HAP-1 (cell line): ENCODE measurements around the gene TMEM250.

ENCODE experiments used
- DNase-seq, 2 experiments: peaks; one replicate each; pipeline ENCODE4 v3.0.0-alpha.2; 2016 to 2020; ENCODE audit warnings: low spot score in 2 of 2
- H3K27me3 ChIP-seq: fragments of 250-450 bp; sonication (Bioruptor Pico); 2 replicates; pipeline ENCODE4 v1.5.1; 2020; ENCODE audit warnings: low read depth, mild to moderate bottlenecking, moderate library complexity
- H3K36me3 ChIP-seq: fragments of 250-450 bp; sonication (Bioruptor Pico); replicated peaks from 2 replicates; pipeline ENCODE4 v1.5.1; 2020; ENCODE audit warnings: mild to moderate bottlenecking
- H3K4me1 ChIP-seq: fragments of 250-450 bp; sonication (Bioruptor Pico); 2 replicates; pipeline ENCODE4 v1.5.1; 2020; ENCODE audit warnings: mild to moderate bottlenecking
- H3K4me3 ChIP-seq: fragments of 250-450 bp; sonication (Bioruptor Pico); 2 replicates; pipeline ENCODE4 v1.5.1; 2020; ENCODE audit warnings: mild to moderate bottlenecking, moderate library complexity
- H3K9me3 ChIP-seq: fragments of 250-450 bp; sonication (Bioruptor Pico); 2 replicates; pipeline ENCODE4 v1.5.1; 2020; ENCODE audit warnings: mild to moderate bottlenecking, moderate library complexity
- in situ Hi-C: fragments of 300-500 bp; cut with MboI; formaldehyde crosslinking; loops from 3 replicates; pipeline ENCODE4 v1.14.3; 2020; ENCODE audit warnings: low sequenced_read_pairs, inconsistent platforms, mixed read lengths

TMEM250 gene

DNA sequence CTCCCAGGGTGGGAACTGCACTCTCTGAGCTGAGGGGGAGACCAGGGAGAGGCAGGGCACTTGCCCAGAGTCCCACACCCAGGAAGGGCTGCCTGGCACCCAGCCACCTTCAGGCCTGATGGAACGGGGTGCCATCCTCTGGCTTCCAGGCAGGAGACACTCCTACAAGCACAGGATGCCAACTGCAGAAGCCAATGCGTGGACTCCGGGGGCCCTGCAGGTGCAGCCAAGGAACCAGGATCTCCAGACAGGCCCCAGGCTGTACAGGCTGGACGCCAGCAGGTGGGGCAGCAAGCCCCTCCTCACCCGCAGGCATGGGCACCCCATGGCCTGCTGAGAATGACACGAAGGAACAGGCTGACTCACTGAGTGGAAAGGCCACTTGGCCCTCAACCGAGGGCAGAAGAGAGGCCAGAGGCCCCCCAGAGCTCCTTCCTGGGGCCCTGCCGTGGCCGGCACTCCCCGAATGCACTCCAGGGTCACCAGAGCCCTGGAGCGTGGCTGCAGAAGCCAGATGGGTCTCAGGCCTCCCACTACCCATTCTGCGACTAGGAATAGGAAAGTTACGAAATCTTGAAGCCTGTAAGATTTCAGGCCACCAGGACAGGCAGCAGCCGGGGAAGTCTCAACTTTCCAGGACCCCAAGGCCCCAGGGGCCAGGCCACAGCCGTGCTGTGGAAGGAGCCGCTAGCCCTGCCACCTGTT lies 39.3 kb downstream of the TMEM250 start:
- in situ Hi-C loops = no loop called here
- Histone ChIP-seq H3K4me1 (no peaks in the 10 kb centered on the region), H3K27me3 (no peaks in the 10 kb centered on the region), H3K9me3 (no peaks in the 10 kb centered on the region), H3K36me3 (no peaks in the 10 kb centered on the region; the same call in 1 of the 2 replicates), H3K4me3 (no peak overlapping the region)
- no peak for DNase-seq

GRCh38 chr9:136078498-136079011 lies 40.1 kb downstream of the TMEM250 start:
- in situ Hi-C loops = no loop called here
- Histone ChIP-seq H3K9me3 (no peaks in the 10 kb centered on the region), H3K36me3 (no peaks in the 10 kb centered on the region; the same call in 1 of the 2 replicates), H3K4me3 (no peak overlapping the region), H3K27me3 (no peaks in the 10 kb centered on the region), H3K4me1 (no peaks in the 10 kb centered on the region)
- DNase-seq = no peak

- H3K4me3 ChIP-seq = no peak overlapping the region
- no peaks in the 10 kb centered on the region for H3K27me3 ChIP-seq
- DNase-seq = no peak
- no peaks in the 10 kb centered on the region for H3K9me3 ChIP-seq
- in situ Hi-C loops = no loop called here
- no peaks in the 10 kb centered on the region for H3K4me1 ChIP-seq
- no peaks in the 10 kb centered on the region; the same call in 1 of the 2 replicates for H3K36me3 ChIP-seq
Measured at GRCh38 chr9:136078024-136078423, 40.7 kb downstream of the TMEM250 start.

DNA sequence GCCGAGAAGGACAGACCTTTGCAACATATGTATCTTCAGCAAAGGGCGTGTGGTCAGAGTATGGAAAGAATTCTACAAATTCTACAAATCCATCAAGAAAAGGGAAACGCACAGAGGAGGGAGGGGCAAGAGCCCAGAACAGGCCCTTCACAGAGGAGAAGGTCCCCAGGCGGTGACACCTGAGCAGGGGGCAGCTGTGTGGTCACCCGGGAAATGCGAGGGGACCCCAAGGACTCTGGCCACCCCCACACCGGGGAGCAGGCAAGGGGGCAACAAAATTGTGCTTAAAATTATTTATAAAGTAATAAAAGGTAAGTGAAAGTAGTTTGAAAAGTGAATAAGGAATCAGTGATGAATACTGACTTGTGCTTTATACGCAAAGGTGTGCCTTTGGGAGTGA lies 41.2 kb downstream of the TMEM250 start:
- no peaks in the 10 kb centered on the region; the same call in 1 of the 2 replicates for H3K36me3 ChIP-seq
- no peak overlapping the region for H3K4me3 ChIP-seq
- no peaks in the 10 kb centered on the region for H3K4me1 ChIP-seq
- H3K9me3 ChIP-seq = no peaks in the 10 kb centered on the region
- no peak for DNase-seq
- in situ Hi-C loops = no loop called here
- H3K27me3 ChIP-seq = no peaks in the 10 kb centered on the region

DNA sequence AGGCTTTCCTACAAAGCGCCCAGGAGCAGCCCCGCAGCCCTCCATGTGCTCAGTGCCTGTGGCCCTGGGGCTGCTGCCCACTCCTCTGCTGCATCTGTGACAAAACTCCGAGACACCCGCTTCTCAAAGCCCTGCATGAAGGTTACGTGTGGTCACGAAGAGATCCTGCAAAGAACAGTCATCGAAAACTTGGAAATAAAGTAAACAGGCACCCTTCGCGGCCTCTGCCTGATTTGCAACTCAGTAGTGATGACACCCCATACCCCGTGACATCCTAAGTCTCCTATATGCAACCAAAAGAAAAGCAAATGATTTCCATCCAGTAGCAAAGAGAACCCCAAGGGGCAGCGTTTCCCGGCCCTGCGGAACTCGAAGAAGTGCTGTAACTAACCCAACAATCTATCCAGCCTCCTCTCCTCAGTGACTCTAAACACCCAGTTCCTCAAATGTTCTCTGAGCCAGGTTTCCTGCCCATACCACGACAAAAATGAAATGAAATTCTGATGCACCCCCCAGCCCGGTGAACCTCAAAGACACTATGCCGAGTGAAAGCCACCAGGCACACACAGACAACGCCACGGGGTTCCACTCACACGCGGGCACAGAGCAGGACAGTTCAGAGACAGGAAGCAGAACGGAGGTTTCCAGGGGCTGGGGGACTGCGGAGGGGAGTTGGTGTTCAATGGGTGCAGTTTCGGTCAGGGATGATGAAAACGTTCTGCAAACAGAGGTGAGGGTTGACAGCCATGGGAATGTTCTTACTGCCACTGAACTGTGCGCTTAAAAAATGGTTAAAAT lies 42.6 kb downstream of the TMEM250 start:
- no peak overlapping the region for H3K4me3 ChIP-seq
- in situ Hi-C loops = no loop called here
- no peak for DNase-seq

DNA sequence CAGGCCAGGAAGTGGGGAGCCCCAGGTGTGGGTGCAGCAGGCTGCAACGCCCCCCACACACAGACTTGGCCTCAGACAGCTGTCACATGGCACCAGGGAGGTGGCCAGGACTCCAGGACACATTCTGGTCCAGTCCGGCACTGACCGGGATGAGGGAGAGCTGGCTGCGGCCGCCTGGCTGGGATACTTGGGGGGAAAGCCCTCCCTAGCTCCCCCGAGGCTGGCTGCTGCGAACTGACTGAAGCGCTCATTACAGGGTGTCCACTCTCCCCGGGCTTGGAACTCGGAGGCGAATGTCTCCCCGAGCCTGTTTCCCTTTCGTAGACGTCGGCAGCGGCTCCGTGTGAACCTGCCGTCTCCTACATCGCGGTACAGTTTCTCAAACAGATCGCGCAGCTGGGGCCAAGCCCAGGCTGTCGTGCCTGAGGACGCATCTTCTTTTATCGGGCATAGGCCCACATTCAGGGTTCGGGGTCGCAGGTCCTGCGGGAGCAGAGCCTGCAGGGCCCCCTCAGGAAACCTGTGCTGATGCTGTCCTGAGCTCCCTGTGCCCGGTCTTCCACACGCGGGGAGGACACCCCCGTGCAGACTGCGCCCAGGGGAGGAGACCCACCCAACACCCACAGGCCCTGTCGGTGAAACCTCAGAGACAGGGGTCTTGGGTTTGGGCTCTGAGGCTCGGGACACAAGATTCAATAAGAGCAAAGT lies 43.4 kb downstream of the TMEM250 start:
- no peaks in the 10 kb centered on the region; the same call in 1 of the 2 replicates for H3K36me3 ChIP-seq
- H3K4me3 ChIP-seq = no peak overlapping the region
- no peaks in the 10 kb centered on the region for H3K9me3 ChIP-seq
- in situ Hi-C loops = no loop called here
- H3K27me3 ChIP-seq = no peaks in the 10 kb centered on the region
- H3K4me1 ChIP-seq = no peaks in the 10 kb centered on the region
- no peak for DNase-seq

More for the DNA sequence above, 42.6 kb downstream of the TMEM250 start:
- Histone ChIP-seq H3K4me1 (no peaks in the 10 kb centered on the region), H3K27me3 (no peaks in the 10 kb centered on the region), H3K36me3 (no peaks in the 10 kb centered on the region; the same call in 1 of the 2 replicates), H3K9me3 (no peaks in the 10 kb centered on the region)

GRCh38 chr9:136074706-136075105 lies 44.0 kb downstream of the TMEM250 start:
- DNase-seq = no peak
- H3K9me3 ChIP-seq = no peaks in the 10 kb centered on the region; the same call in 1 of the 2 replicates
- H3K36me3 ChIP-seq = peaks cover 2% of the 10 kb centered on the region
- in situ Hi-C loops = no loop called here
- H3K4me3 ChIP-seq = no peak overlapping the region
- H3K27me3 ChIP-seq = no peaks in the 10 kb centered on the region
- H3K4me1 ChIP-seq = no peaks in the 10 kb centered on the region
